NK-92 treated with Interleukin-12 subunit alpha and Interleukin-12 subunit beta, amount 100 ng/mL, for 24 hours (cell line): ENCODE data around the gene SPINT2.
A peak's percentile ranks its signal among the peaks of the same experiment; 100 is the strongest.
"Not testable (repeated sequence)": the region's sequence is repeated elsewhere in the genome, so short reads cannot be mapped to it uniquely, and the experiment has no call there.

Source experiments
- DNase-seq: peaks from one replicate; lab custom pipeline; 2025; lab: John Stamatoyannopoulos, UW

Gene SPINT2

GRCh38 chr19:38264486-38265212, at the start of gene SPINT2:
TSS of gene SPINT2 (plus strand) at chr19:38264573. CDS start at chr19:38264893, 320 bp downstream.
- no peak for DNase-seq

GRCh38 chr19:38216785-38217641, 47.4 kb upstream of the SPINT2 start:
- DNase-seq, result no peak

- no peak for DNase-seq
These were observed 46.2 kb upstream of the SPINT2 start for GRCh38 chr19:38218204-38218603.

- DNase-seq, result no peak
These were observed 45.2 kb upstream of the SPINT2 start for GRCh38 chr19:38219221-38219620.

GRCh38 chr19:38221421-38221820, 43.0 kb upstream of the SPINT2 start:
- DNase-seq, result no peak

- no peak for DNase-seq
These were observed 42.2 kb upstream of the SPINT2 start for GRCh38 chr19:38221919-38222830.

GRCh38 chr19:38223119-38223523, 41.3 kb upstream of the SPINT2 start:
- no peak for DNase-seq

GRCh38 chr19:38223617-38224013, 40.8 kb upstream of the SPINT2 start:
- DNase-seq, result no peak

- no peak for DNase-seq
These were observed 40.1 kb upstream of the SPINT2 start, which contains the start of gene DPF1 for GRCh38 chr19:38224014-38224862. TSS of gene DPF1 (minus strand) at chr19:38224222. CDS start at chr19:38224142, 80 bp downstream.

GRCh38 chr19:38224863-38225218, 39.5 kb upstream of the SPINT2 start:
- not testable (repeated sequence) for DNase-seq

- no peak for DNase-seq
These were observed 36.9 kb upstream of the SPINT2 start for GRCh38 chr19:38227287-38228004.

GRCh38 chr19:38228005-38228377, 36.4 kb upstream of the SPINT2 start:
- DNase-seq, result no peak

GRCh38 chr19:38228491-38229439, 35.6 kb upstream of the SPINT2 start:
- DNase-seq, result no peak

- DNase-seq, result no peak
These were observed 34.7 kb upstream of the SPINT2 start for GRCh38 chr19:38229585-38230073.

GRCh38 chr19:38230506-38231133, 33.8 kb upstream of the SPINT2 start:
- not testable (repeated sequence) for DNase-seq

GRCh38 chr19:38231918-38232317, 32.5 kb upstream of the SPINT2 start:
- no peak for DNase-seq

GRCh38 chr19:38233740-38234251, 30.6 kb upstream of the SPINT2 start:
- peak; percentile 50 for DNase-seq

- no peak for DNase-seq
These were observed 29.8 kb upstream of the SPINT2 start for GRCh38 chr19:38234615-38235014.
